SK-N-SH treated with all-trans-retinoic acid at 6 μM for 48 hours (cell line): ENCODE results near the gene PARS2.

Experiments
- ATAC-seq: fragments of 200-7000 bp; cut with Tn5 transposase; 3 replicates; pipeline ENCODE4 v1.9.1; 2020; ENCODE audit warnings: mild to moderate bottlenecking, moderate library complexity
- ARNTL ChIP-seq: fragments of 450-650 bp; formaldehyde crosslinking; IDR thresholded peaks from 2 replicates; pipeline ENCODE4 v1.5.0; 2020; ENCODE audit warnings: low read depth, mild to moderate bottlenecking, moderate library complexity, borderline replicate concordance
- BACH2 ChIP-seq: fragments of 250-450 bp; sonication (Bioruptor Pico); IDR thresholded peaks from 2 replicates; pipeline ENCODE4 v1.9.0; 2021; ENCODE audit warnings: mild to moderate bottlenecking, borderline replicate concordance
- CSDC2 ChIP-seq: fragments of 250-450 bp; sonication (Bioruptor Pico); IDR thresholded peaks from 2 replicates; pipeline ENCODE4 v1.5.0; 2020; ENCODE audit warnings: mild to moderate bottlenecking, moderate library complexity
- ESRRG ChIP-seq: fragments of 250-450 bp; sonication (Bioruptor Pico); IDR thresholded peaks from 2 replicates; pipeline ENCODE4 v1.6.1; 2021; ENCODE audit warnings: mild to moderate bottlenecking
- GLIS3 ChIP-seq: fragments of 250-450 bp; sonication (Bioruptor Pico); IDR thresholded peaks from 2 replicates; pipeline ENCODE4 v1.5.0; 2020; ENCODE audit warnings: mild to moderate bottlenecking, moderate library complexity
- ISL1 ChIP-seq: fragments of 250-450 bp; sonication (Bioruptor Pico); IDR thresholded peaks from 2 replicates; pipeline ENCODE4 v2.1.2; 2022; ENCODE audit warnings: mild to moderate bottlenecking, moderate library complexity
- OSR1 ChIP-seq: fragments of 250-450 bp; sonication (Bioruptor Pico); IDR thresholded peaks from 2 replicates; pipeline ENCODE4 v1.8.0; 2022; ENCODE audit warnings: moderate library complexity, mild to moderate bottlenecking, inconsistent platforms
- PPARA ChIP-seq: fragments of 250-450 bp; sonication (Bioruptor Pico); IDR thresholded peaks from 2 replicates; pipeline ENCODE4 v1.5.0; 2020; ENCODE audit warnings: mild to moderate bottlenecking, borderline replicate concordance
- SNAI2 ChIP-seq: fragments of 250-450 bp; sonication (Bioruptor Pico); IDR thresholded peaks from 2 replicates; pipeline ENCODE4 v1.5.0; 2020; ENCODE audit warnings: mild to moderate bottlenecking, moderate library complexity
- TOX ChIP-seq: fragments of 250-450 bp; sonication (Bioruptor Pico); IDR thresholded peaks from 2 replicates; pipeline ENCODE4 v1.8.0; 2021; ENCODE audit warnings: mild to moderate bottlenecking, moderate library complexity, borderline replicate concordance
- ZC3H10 ChIP-seq: fragments of 250-450 bp; sonication (Bioruptor Pico); IDR thresholded peaks from 2 replicates; pipeline ENCODE4 v1.5.1; 2021; ENCODE audit warnings: mild to moderate bottlenecking, moderate library complexity
- ZFP3 ChIP-seq: fragments of 250-450 bp; sonication (Bioruptor Pico); IDR thresholded peaks from 2 replicates; pipeline ENCODE4 v1.5.0; 2020; ENCODE audit warnings: mild to moderate bottlenecking, moderate library complexity
- ZFP30 ChIP-seq: fragments of 450-650 bp; formaldehyde crosslinking; IDR thresholded peaks from 2 replicates; pipeline ENCODE4 v1.5.0; 2022; ENCODE audit warnings: mild to moderate bottlenecking, moderate library complexity
- ZNF565 ChIP-seq: fragments of 450-650 bp; formaldehyde crosslinking; conservative IDR thresholded peaks from 2 replicates; pipeline ENCODE4 v1.5.0; 2020; ENCODE audit warnings: low read depth, mild to moderate bottlenecking, moderate library complexity
- ZNF70 ChIP-seq: fragments of 450-650 bp; formaldehyde crosslinking; IDR thresholded peaks from 2 replicates; pipeline ENCODE4 v1.5.0; 2020; ENCODE audit warnings: mild to moderate bottlenecking, moderate library complexity
- ZNF8 ChIP-seq: fragments of 450-650 bp; formaldehyde crosslinking; IDR thresholded peaks from 2 replicates; pipeline ENCODE4 v1.5.0; 2020; ENCODE audit warnings: mild to moderate bottlenecking, moderate library complexity
- TF ChIP-seq, protein P1 (sequence below): fragments of 250-450 bp; sonication (Bioruptor Pico); IDR thresholded peaks from 2 replicates; pipeline ENCODE4 v1.8.0; 2020; ENCODE audit warnings: mild to moderate bottlenecking, moderate library complexity, borderline replicate concordance
- TF ChIP-seq, protein P2 (sequence below): fragments of 250-450 bp; sonication (Bioruptor Pico); IDR thresholded peaks from 2 replicates; pipeline ENCODE4 v1.8.0; 2021; ENCODE audit warnings: low read depth, mild to moderate bottlenecking, moderate library complexity, borderline replicate concordance
- TF ChIP-seq, protein P3 (sequence below): fragments of 250-450 bp; sonication (Bioruptor Pico); IDR thresholded peaks from 2 replicates; pipeline ENCODE4 v1.5.1; 2020; ENCODE audit warnings: low read depth, mild to moderate bottlenecking, moderate library complexity
- TF ChIP-seq, protein P4 (sequence below): fragments of 250-450 bp; sonication (Bioruptor Pico); IDR thresholded peaks from 2 replicates; pipeline ENCODE4 v1.5.1; 2021; ENCODE audit warnings: mild to moderate bottlenecking, moderate library complexity

PARS2 gene

DNA sequence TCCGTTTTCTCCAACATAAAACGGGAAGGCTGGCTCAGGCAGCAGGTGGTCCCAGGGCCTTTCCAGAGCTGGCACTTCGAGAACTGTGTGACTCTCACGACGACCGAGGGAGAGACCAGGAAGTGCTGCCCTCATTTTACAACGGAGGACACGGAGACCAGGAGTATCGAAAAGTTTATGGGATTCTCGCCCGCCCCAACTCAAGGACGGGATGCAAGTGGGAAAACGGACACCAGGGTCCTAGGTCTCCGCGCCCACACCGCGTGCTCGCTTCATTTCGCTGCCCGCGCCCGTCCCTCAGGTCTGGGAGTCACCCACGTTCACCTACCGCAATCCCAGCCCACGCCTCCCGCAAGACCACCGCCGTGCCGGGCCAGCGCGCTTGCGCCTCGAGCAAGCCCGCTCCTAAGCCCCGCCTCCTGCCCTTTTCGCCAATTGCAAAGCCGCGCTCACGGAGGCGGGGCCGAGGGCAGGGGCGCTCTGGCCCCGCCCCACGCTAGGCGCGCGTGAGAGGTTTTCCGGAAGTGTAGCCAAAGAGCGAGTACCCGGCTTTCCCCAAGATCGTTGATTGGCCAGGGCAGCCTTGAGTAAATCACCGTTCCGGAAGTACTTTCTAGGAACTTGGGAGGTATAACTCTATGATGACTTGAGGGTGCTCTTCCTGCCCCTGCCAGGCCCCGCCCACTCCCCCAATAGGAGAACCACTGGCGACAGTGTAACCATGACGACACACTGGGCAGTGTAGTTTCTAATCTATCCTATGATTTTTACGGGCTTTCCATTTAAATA, at the start of gene PARS2:
Gene PARS2, minus strand, starts transcription at position 391 of the 789 bp plus-strand sequence. CDS start 5,362 bp downstream, outside the sequence.
- TF ChIP-seq TOX (CRISPR knock-in tag) (no peak), ZNF8 (CRISPR knock-in tag) (0 out of 2 replicates have a peak, but pooled peaks have one; percentile 8), CSDC2 (CRISPR knock-in tag) (peak; percentile 39; the same call in 1 of the 2 replicates)
- peak; percentile 96 for ATAC-seq

DNA sequence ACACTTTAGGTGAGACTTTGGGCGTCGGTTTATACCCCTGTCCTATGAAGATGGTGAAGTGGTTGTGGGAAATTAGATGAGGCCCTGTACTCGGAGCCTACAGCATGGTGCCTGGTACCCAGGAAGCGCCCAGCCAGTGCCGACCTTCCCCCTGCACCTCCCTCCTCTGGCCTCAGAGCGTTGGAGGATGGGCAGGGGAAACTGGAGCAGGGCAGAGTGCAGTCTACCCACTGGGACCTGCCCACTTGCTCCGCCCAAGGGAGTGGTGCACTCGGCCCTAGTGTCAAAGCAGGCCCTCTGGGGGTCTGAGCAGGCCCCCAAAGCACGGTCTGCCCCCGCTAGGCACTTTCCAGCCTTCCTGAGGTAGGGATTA, 49.8 kb upstream of the PARS2 start:
- no peak for TF ChIP-seq PPARA (CRISPR knock-in tag)
- no peak for TF ChIP-seq SNAI2 (CRISPR knock-in tag)
- no peak for ATAC-seq

DNA sequence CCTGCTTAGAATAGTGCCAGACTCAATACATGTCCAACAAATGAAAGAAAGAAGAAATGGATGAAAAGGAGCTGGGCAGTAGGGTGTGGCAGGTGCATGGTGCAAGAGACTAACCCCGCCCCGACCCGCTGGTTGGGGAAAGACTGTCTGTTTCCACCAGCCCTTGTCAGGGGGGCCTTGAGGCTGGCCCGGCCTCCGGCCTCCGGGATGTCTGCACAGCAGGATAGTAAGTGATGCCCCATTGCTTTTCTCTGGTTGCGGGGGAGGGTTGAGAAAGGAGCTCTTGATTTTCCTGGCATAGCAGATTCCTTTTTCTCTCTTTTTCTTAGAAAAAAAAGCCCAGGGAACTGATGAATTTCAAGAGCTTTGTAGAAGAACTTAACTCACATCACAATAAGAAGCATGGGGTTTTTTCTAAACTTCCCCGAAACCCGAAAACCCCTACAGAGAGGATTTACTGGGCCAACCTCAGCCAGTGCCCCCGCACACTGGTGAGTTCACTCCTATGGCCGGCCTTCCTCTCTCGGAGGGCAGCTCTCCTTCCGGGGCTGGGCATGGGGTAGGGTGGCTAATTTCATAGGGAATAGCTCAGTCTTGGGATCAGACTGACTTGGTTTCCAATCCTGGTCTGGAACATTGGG, 49.3 kb upstream of the PARS2 start:
- ATAC-seq: no peak
- TF ChIP-seq, protein P1, sequence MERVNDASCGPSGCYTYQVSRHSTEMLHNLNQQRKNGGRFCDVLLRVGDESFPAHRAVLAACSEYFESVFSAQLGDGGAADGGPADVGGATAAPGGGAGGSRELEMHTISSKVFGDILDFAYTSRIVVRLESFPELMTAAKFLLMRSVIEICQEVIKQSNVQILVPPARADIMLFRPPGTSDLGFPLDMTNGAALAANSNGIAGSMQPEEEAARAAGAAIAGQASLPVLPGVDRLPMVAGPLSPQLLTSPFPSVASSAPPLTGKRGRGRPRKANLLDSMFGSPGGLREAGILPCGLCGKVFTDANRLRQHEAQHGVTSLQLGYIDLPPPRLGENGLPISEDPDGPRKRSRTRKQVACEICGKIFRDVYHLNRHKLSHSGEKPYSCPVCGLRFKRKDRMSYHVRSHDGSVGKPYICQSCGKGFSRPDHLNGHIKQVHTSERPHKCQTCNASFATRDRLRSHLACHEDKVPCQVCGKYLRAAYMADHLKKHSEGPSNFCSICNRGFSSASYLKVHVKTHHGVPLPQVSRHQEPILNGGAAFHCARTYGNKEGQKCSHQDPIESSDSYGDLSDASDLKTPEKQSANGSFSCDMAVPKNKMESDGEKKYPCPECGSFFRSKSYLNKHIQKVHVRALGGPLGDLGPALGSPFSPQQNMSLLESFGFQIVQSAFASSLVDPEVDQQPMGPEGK (CRISPR knock-in tag): no peak
- TF ChIP-seq, protein P2, sequence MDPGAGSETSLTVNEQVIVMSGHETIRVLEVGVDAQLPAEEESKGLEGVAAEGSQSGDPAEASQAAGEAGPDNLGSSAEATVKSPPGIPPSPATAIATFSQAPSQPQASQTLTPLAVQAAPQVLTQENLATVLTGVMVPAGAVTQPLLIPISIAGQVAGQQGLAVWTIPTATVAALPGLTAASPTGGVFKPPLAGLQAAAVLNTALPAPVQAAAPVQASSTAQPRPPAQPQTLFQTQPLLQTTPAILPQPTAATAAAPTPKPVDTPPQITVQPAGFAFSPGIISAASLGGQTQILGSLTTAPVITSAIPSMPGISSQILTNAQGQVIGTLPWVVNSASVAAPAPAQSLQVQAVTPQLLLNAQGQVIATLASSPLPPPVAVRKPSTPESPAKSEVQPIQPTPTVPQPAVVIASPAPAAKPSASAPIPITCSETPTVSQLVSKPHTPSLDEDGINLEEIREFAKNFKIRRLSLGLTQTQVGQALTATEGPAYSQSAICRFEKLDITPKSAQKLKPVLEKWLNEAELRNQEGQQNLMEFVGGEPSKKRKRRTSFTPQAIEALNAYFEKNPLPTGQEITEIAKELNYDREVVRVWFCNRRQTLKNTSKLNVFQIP (CRISPR knock-in tag): no peak
- TF ChIP-seq ZNF70 (CRISPR knock-in tag): no peak
- TF ChIP-seq ZFP30: no peak
- TF ChIP-seq BACH2 (CRISPR knock-in tag): no peak
- TF ChIP-seq ISL1 (CRISPR knock-in tag): no peak
- TF ChIP-seq ARNTL (CRISPR knock-in tag): no peak
- TF ChIP-seq, protein P3, sequence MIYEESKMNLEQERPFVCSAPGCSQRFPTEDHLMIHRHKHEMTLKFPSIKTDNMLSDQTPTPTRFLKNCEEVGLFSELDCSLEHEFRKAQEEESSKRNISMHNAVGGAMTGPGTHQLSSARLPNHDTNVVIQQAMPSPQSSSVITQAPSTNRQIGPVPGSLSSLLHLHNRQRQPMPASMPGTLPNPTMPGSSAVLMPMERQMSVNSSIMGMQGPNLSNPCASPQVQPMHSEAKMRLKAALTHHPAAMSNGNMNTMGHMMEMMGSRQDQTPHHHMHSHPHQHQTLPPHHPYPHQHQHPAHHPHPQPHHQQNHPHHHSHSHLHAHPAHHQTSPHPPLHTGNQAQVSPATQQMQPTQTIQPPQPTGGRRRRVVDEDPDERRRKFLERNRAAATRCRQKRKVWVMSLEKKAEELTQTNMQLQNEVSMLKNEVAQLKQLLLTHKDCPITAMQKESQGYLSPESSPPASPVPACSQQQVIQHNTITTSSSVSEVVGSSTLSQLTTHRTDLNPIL: no peak
- TF ChIP-seq CSDC2 (CRISPR knock-in tag): no peak
- no peak for TF ChIP-seq GLIS3 (CRISPR knock-in tag)
- no peak for TF ChIP-seq ZNF8 (CRISPR knock-in tag)
- no peak for TF ChIP-seq ZC3H10 (CRISPR knock-in tag)
- TF ChIP-seq, protein P4, sequence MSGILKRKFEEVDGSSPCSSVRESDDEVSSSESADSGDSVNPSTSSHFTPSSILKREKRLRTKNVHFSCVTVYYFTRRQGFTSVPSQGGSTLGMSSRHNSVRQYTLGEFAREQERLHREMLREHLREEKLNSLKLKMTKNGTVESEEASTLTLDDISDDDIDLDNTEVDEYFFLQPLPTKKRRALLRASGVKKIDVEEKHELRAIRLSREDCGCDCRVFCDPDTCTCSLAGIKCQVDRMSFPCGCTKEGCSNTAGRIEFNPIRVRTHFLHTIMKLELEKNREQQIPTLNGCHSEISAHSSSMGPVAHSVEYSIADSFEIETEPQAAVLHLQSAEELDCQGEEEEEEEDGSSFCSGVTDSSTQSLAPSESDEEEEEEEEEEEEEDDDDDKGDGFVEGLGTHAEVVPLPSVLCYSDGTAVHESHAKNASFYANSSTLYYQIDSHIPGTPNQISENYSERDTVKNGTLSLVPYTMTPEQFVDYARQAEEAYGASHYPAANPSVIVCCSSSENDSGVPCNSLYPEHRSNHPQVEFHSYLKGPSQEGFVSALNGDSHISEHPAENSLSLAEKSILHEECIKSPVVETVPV (CRISPR knock-in tag): no peak
- no peak for TF ChIP-seq ESRRG (CRISPR knock-in tag)

DNA sequence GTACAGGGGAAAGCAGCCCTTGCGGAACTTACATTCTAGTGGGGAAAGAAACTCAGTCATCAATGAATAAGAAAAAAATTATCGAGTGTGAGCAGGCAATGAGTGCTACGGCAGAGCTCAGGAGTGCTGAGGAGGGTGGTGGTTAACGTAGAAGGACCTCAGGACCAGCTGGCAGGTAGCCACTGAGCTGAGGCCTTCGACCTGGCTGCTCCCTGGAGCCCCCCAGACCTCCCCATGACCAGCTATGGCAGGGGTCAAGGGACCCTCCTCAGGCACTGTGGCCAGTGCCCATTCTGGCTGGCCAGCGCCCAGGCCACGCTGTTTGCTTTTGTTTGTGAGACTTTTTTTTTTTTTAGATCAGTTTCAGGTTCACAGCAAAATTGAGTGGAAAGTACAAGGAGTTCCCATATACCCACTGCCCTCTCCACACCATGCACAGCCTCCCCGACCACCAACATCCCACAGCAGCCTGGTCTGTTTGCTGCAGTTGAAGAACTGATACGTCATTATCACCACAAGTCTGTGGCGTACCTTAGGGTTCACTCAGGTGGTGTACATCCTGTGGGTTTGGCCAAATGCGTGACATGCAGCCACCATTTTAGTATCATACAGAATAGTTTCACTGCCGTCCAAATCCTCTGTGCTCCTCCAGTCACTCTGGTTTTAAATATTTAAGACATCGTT, 48.6 kb upstream of the PARS2 start:
- TF ChIP-seq, protein P4 (CRISPR knock-in tag): no peak
- TF ChIP-seq OSR1 (CRISPR knock-in tag): no peak
- TF ChIP-seq SNAI2 (CRISPR knock-in tag): no peak
- TF ChIP-seq ZFP3 (CRISPR knock-in tag): no peak
- TF ChIP-seq, protein P3: no peak
- no peak for TF ChIP-seq ISL1 (CRISPR knock-in tag)
- TF ChIP-seq, protein P1 (CRISPR knock-in tag): no peak
- no peak for TF ChIP-seq ZNF565
- no peak for TF ChIP-seq ZNF8 (CRISPR knock-in tag)
- TF ChIP-seq, all 23 proteins: peak for 0
- no peak for ATAC-seq
